GM21367 (cell line): ENCODE results near the gene SHISA8.
"Not testable (repeated sequence)": the region's sequence is repeated elsewhere in the genome, so short reads cannot be mapped to it uniquely, and the experiment has no call there.

Source experiments
- ATAC-seq: cut with Tn5 transposase; IDR thresholded peaks from one replicate; pipeline ENCODE4 v1.9.1; 2021; ENCODE audit not compliant: unreplicated experiment

Gene SHISA8

DNA sequence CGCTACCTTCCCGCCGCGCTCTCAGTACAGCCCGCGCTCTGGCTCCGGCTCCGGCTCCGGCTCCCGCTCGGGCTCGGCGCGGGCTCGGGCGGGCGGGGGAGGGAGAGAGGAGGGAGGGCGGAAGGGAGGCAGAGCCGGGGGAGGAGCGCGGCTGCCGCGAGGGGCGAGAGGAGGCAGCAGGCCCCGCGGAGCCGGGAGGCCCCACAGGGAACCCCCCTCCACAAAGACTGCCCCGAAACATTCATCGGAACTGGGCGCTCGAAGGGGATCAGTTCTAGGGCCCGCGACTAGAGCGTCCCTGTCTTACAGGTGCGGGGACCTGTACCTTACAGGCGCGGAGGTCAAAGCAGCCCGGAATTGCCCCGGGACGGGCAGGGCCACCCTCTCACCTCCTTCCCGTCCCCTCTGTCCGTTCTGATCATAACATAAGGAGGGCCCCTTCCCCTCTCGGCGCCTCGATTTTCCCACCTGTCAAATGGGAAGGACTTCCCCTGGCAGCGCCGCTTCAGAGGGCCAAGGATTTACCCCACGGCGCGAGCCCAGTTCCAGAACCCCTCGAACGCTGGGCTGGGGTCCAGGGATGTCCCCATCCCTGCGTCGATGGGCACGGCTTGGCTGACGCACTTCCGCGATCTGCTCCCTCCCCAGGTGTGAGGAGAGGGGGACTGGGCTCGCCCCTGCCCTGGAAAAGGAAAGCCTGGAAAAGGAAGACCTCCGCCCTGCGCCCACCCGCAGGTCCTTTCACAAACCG, at the start of gene SHISA8:
TSS of gene SHISA8 (minus strand) at position 40 of the 751 bp plus-strand sequence. CDS start 407 bp downstream, outside the sequence.
- ATAC-seq: no peak

DNA sequence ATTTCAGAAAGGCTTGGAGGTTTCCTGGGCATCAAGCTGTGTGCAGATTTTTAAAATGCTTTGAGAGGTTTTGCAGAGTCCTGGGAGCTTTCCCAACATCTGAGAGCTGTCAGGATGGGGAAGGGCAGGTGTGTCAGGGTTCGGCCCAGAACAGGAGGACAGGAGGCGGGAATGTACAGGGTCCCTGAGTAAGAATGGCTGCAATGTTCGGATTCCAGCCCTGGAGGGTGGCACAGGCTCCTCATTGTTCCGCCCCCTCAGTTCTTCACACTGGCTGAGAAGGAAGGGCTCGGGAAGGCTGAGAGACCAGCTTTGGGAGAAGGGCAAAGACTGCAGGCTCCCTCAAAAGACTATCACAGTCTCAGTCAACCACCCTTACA, 49.2 kb upstream of the SHISA8 start:
- ATAC-seq: no peak

DNA sequence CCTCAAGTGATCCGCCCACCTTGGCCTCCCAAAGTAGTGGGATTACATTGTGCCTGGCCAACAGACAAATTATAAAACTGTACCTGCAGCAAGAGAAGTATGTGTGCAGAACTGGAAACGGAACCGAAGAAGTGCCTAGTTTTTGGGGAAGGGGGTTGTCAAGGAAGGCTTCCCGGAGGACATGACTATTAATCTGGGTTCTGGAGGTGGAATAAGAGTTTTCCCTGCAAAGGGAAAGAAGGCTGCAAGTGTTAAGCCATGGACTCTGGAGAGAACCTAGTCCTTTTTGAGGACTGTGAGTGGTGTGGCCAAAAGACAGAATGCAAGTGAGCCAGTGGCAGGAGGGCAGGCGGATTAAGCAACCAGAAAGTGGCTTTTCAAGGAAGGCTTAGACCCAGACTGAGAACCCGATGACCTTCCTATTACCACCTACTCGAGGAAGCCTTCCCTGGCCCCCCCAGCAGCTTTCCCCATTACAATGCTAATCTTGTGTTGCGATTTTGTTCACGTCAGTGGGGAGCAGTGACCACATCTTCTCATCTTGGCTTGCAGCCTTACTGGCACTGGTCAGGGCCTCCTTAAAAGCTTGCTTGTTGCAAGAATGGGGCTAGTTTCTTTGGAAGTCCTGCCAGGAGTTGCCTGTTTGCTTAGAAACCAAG, 48.7 kb upstream of the SHISA8 start:
- ATAC-seq: no peak

DNA sequence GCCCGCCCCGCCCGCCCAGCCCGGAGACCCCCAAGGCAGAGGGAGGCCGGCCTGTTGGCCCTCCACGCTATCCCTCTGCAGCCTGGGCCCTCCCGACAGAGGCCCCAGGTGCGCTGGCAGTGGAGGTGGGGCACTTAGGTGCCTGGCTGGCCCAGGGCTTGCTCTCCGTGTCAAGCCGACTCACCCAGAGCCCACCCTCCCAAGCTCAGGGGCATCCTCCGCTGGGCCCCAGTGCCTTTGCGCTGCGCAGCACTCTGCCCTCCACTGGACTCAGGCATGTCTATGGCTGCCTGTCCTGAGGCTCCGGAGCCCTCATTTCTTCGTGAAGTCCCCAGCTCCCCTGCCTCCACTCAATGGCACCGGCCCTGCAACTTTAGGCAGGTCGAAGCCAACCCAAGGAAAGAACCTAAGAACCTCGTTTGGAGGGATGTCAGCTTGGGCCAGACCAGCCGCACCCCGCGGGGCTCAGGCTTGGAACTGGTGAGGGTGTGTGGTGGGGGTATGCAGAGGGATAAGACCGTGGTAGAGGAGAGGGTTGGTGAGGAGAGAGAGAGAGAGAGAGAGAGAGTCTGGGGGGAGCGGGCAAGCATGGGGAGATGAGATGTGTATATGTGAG, 43.2 kb upstream of the SHISA8 start:
- no peak for ATAC-seq

DNA sequence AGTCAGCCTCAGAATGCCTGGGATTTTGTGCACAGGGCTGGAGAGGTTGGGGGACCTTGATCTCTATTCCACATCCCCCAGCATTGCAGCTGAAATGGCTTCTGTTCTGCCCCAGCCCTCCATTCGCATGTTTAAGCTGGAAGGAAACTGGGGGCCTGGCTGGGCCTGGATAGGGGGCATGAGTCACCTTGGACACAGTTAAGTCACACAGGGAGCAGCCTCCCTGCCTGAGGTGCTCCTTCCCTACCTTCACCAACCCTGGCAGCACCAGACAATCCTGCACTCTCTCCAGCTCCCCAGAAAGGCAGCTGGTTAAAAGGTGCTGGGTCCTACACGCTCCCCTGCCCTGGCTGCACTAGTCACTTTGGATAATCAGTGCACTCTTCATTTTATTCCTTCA, 37.8 kb upstream of the SHISA8 start:
- no peak for ATAC-seq

DNA sequence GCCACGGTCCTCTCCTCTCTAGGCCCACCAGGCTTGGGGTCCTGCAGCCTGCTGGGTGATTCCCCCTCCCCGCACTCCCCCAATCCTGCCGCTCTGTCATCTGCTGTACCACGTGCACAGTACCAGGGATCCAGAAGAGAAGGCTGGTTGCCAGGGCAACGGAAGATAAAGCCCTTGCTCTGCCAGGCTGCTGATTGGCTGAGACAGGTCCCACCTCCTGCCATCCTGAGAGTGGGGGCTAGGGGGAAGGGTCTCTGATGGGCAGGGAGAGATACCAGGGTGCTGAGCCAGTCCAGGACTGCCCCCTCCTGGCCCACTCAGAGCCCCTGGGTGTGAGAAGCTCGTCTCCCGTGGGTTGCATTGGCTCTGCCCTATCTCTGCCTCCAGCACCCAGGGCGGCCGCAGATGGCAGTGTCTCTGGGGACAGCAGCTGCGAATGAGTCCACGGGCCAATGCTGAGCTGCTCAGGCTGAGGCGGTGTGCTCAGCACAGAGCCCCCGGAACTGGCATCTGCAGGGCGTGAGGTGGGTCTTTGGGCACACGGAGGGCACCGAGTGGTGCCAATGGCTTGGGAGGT, 37.1 kb upstream of the SHISA8 start, which contains the start of gene SMIM45:
TSS of gene SMIM45 (plus strand) at position 253 of the 577 bp plus-strand sequence.
- no peak for ATAC-seq

DNA sequence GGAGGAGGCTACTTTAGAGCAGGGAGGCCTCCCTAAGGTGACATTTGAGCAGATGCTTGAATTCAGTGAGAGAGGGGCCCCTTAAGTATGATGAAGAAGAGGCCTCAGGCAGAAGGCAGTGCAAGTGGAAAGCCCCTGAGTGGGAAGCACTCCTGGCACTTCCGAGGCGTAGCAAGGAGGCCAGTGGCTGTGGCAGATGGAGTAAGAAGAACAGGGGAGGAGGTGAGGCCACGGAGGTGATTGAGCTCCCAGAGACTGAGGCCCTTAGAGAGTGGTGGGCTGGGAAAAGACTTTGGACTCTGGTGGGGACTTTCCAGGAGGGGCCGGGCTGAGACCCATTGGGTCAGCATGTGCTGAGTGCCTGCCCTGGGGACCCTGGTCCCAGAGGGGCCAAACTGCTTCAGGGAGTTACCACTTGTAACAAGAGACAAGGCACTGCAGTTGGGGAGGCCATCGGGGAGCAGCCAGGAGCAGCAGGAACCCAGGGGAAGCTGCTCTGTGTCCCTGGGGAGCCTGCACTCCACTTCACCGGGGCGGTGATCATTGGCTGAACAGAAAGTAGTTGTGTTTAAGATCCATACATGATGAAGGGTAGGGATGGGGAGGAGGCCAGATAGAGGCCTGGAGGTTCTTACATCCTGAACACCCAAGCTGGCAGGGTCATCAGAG, 34.6 kb upstream of the SHISA8 start:
- no peak for ATAC-seq

DNA sequence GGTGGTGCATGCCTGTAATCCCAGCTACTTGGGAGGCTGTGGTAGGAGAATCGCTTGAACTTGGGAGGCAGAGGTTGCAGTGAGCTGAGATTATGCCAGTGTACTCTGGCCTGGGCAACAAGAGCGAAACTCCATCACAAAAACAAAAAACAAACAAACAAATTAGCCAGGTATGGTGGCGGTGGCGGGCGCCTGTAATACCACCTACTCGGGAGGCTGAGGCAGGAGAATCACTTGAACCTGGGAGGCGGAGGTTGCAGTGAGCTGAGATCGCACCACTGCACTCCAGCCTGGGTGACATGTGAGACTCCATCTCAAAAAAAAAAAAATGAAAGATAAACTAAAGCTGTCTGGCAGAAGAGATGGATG, 34.0 kb upstream of the SHISA8 start:
- not testable (repeated sequence) for ATAC-seq

DNA sequence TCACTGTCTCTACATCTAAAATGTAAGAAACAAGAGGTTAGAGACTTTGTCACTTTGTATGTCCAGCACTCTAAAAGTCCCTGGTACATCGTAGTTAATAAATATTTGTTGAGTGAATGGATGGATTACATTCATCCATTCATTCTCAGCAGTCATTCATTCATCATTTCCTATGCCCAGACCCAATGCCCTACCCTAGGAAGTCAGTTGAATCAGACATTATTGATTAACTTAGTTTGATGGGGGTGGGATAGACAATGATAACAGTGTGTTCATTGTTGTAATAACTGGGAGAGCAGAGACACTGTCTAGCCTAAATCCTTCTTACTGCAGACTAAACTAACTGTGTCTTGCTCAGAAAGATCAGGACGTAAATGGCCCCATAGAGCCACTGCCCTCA, 33.3 kb upstream of the SHISA8 start:
- no peak for ATAC-seq

DNA sequence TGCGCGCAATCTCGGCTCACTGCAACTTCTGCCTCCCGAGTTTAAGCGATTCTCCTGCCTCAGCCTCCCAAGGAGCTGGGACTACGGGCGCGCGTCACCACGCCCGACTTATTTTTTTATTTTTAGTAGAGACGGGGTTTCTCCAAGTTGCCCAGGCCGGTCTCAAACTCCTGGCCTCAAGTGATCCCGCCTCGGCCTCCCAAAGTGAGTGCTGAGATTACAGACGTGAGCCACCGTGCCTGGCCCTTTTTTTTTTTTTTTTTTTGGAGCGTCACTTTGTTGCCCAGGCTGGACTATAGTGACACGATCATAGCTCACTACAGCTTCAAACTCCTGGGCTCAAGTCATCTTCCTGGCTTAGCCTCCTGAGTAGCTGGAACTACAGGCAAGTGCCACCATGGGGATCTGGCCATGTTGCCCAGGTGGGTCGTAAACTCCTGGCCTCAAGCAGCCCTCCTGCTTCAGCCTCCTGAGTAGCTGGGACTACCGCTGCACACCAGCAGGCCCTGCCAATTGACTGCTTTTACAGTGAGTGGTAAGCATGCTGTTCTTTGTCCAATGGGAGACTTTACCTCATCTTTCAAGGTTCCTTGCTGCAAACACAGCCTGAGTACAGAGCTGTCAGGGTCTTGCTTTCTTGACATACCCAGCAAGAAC, 32.7 kb upstream of the SHISA8 start:
- ATAC-seq: no peak

DNA sequence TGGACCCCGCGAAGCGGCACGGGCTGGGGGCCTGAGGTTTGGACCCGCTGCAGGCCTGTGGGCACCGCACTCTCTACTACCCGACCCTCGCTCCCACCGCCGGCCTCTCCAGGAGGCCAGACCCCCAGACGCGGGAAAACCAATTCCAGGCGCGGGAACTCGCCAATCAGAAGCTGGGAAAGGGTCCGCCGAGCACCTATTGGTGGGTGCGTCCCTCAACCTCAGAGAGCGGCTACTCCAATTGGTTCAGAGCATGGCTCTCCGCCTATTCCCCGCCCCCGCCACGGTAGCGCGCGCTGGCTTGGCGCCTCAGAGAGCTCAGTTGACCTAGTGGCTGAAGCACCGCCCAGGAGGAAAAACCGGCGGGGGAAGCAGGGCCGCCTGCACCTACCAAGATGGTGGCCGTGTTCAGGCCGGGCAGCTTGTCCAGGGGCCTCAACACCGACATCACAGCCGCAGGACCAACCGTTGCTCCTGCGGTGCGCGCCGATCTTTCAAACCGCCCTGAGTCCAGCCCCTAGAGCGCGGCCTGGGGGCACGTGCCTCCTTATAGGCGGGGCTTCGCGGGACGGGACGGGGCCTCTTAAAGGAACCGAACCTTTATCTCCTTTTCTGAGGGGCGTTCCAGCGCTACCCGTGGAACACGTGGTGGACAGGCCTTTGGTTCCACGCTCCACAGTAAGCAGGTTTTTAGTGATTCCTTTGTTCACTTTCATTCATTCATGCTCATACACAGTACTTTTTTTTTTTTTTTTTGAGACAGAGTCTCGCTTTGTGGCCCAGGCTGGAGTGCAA, 32.0 kb upstream of the SHISA8 start, which contains the start of gene CENPM:
TSS of gene CENPM (minus strand) at position 524 of the 795 bp plus-strand sequence. CDS start at position 448, 76 bp downstream.
- peak; percentile 60 for ATAC-seq

DNA sequence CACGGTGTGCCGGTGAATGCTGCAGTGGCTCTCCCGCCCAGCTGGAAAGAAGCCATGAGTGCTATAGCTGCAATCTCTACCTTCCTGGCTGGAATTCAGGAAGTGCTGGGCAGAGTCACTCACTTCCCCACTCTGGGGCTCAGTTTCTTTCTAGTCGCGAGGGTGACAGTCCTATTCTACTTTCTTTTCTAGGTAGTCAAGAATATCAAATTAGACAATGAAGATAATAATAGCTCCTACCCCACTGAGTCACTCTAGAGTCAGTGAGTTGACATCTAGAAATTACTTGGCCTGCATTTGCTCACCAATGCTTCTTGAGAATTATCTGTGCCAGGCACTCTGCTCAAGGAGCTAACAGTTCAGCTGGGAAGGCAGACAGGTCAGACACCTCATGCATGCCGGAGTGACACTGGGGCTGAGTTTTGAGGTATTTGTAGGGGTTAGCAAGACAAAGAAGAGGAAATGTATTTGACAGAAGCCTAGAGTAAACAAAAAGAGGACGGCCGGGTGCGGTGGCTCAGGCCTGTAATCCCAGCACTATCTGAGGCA, 28.9 kb upstream of the SHISA8 start:
- no peak for ATAC-seq

DNA sequence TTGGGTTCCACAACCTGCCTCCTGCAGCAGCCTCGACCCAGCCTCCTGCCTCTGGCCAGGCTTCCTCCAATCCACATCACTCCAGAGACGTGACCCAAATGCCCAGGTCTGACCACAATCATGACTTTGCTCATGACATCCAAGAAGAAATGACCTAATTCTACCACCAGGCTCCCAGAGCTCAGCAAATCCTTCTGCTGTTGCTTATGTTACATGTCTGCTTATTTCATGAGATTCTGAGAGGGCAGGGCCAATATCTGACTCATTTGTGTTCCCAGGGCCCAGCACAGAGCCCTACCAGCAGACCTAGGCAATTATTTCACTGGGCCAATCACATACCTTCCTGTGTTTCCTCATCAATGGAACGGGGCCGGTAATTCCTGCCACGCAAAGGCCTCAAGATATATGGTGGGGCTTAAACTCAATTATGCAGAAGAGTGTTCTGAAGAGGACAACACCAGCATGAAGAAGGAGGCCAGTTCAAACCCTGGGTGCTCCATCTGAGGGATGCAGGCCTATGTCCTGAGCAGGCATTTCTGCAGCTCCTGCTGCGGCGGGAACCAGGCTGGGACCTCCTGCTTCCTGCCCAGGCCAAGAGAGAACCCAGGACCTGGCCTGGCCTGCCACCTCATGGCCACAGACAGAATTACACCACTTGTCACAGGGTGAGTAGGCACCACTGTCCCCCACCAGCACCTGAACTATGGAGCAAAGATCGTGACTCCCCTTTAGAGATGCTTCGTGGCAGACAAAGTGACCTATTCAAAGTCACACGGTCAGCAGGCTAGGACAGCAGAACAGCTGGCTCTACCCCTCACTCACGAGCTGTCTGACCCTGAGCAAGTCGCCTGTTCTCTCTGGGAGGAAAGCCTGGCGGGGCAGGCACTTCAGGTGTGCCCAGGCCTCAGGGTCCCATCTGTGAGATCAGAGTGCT, 26.2 kb upstream of the SHISA8 start:
- no peak for ATAC-seq

DNA sequence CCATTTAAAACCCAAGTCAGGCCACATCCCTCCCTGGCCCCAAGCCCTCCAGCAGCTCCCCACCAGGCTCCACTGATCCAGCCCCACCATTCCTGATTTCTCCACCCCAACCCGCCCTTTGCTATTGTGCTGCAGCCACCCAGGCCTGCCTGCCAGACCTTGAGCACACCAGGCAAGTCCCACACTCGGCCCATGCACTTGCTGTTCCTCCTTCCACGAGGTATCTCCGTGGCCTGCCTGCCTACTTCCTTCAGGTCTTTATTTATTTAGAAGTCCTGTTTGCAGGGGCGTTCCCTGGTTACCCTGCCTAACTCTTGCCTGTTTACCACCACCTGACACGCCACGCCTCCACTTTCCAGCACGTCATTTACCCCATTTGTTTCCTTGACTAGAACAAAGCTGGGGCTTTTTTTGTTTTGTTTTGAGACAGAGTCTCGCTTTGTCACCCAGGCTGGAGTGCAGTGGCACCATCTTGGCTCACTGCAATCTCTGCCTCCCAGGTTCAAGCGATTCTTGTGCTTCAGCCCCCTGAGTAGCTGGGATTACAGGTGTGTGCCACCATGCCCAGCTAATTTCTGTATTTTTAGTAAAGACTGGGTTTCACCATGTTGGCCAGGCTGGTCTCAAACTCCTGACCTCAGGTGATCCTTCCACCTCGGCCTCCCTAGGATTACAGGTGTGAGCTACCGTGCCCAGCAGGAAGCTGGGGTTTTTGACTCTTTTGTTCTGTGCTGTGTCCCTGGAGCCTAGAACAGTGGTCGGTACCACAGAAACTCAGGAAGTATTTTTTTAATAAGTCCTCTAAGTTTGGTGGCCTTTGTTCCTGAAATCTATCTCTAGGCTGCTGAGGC, 25.3 kb upstream of the SHISA8 start:
- peak; percentile 40 for ATAC-seq

DNA sequence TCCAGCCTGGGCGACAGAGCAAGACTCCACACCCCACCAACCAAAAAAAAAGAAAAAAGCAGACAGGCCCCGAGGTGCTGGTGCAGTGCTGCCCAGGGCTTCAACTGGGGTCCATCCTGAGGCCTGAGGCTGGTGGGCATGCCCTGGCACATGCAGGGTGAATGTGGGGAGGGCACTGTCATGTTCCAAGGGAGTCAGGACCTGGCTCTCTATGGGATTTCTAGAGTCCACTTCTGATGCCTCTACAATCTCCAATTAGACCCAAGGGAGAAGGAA, 22.0 kb upstream of the SHISA8 start:
- no peak for ATAC-seq

DNA sequence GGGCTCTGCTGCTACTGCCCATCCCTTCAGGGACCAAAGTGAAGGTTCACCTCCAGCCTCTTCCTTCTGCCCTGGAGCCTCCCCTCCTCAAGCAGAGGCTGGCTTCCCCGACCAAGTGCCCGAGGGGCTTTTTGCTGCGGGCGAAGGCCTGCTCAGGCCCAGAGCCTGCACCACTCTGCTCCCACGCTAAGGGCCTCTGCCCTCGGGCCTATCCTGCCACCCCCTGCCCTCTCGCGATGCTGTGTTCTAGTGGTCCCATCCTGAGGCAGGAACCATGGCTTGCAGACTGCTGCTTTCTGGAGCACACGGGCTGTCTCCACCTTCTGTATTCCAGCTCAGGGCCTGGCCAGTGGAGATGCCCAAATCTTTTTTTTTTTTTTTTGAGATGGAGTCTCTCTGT, 20.6 kb upstream of the SHISA8 start:
- ATAC-seq: no peak

DNA sequence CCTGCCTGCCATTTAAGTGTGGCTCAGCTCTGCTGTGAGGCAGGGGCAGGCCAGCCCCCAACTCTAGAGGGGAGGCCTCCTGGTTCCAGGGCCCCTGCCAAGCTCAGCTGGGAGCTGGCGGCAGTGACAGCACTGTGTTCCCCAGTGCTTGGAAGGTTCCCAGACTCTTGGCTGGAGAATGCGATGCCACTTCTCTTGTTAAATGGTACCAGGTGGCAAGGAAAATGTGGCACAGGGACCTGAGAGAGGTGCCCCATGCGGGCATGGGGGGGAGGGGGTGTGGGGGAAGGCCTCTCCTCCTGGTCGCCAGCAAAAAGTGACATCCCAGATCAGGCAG, 20.1 kb upstream of the SHISA8 start:
- no peak for ATAC-seq
